Mucosa of gallbladder (tissue), 1 donor: Measurements from ENCODE around the gene VSIG10L. TPM values are rescaled to one million over a fixed set of nuclear protein-coding genes. Genes with fewer than 3 reads are reported as not detected.

Experiments
- DNase-seq: peaks from one replicate; pipeline ENCODE4 v3.0.0-alpha.2; 2020; ENCODE audit warnings: low spot score
- total RNA-seq: library from RNA; stranded (reverse); gene quantifications from one replicate; pipeline ENCODE4 v1.2.1, GENCODE V29; 2021
- donor health status: DM: no; HTN: no; CAD: no.

Gene VSIG10L
- total RNA-seq, 1 donor from 2014 or later: 11.3 TPM

DNA sequence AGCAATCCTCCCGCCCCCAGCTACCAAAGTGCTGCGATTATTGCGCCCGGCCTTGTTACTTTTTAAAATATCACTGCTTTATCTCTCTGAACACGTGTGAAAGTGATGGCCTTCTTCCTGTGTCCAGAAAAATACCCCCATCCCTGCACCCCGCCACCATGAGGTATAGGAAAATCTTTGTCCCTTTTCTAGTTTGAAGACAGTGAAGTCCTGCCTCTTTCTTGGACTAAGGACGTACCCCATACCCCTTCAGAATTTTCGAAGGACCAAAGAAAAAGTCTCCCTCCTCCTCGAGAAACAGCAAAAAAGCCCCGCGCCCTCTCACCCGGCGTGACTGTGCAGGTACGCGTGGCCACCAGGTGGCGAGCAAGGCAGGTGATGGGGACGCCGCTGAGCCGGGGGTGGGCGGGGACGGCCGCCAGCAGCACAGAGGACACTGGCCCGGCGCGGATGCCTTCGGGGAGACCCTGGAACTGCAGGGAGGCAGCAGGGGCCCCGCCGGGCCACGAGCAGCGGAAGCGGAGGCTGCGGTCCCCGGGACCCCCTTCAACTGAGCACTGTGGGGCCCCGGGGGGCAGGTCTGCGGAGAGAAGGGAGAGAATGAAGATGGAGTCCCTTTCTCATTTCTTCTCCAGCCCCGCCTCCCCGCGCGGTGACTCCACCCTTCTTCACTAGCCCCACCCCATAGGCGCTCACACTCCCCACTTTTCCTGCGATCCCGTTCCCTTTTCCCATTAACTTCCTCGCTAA, 3.2 kb downstream of the VSIG10L start:
- peak; percentile 81 for DNase-seq

DNA sequence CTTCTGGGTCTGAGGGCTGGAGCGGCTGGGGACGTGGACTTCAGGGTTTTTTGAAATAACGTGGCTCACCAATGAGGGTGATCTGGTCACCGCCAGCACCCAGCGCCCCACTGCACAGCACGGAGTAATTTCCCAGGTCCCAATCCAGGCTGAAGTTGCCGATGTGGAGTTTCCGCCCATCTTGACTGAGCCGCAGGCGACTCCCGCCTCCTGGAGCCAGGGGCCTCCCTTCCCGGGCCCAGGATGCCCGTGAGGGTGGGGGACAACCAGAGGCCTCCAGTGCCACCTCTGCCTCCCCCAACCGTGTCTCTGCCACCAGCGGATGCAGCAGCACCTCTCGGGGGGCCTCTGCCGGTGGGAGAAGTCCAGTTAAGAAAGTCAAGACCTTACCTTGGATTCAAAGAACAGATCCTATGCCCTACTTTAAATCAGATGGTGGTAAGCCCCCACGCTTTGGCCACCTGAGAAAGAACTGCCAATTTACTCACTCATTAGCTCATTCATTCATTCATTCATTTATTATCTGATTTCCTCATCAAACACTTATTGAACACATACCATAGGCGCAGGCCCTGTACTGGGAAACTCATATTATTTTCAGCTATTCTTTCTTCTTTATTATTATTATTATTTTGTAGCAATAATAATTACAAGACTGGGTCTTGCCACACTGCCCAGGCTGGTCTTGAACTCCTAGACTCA, 3.9 kb downstream of the VSIG10L start:
- no peak for DNase-seq

DNA sequence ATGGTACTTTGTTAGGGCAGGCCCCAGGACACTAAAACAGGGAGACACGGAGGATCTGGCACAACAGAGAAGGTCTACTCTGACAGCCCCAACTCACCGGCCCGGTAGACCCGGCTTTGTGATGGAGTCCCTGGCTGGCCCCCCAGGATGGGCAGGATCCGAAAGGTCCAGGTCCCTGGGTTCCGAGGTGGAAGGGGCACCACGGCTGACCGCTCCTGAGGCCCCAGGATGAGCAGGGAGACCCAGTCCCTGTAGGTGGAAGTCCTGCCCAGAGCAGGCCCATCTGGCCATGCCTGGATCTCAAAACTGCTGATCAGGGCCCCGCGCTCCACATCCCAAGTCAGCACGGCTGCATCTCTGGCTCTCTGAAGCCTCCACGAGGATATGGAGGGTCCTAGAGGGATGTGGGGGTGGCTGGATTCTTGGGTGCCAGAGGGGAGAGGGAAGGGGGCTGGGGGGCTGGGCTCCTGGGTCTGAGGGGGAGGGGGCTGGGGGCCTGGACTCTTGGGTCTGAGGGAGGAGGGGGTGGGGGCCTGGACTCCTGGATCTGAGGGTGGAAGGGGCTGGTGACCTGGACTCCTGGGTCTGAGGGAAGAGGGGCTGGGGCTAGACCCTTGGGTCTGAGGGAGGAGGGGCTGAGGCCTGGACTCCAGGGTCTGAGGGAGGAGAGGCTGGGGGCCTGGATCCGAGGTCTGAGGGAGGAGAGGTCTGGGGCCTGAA, 4.6 kb downstream of the VSIG10L start:
- DNase-seq: no peak

DNA sequence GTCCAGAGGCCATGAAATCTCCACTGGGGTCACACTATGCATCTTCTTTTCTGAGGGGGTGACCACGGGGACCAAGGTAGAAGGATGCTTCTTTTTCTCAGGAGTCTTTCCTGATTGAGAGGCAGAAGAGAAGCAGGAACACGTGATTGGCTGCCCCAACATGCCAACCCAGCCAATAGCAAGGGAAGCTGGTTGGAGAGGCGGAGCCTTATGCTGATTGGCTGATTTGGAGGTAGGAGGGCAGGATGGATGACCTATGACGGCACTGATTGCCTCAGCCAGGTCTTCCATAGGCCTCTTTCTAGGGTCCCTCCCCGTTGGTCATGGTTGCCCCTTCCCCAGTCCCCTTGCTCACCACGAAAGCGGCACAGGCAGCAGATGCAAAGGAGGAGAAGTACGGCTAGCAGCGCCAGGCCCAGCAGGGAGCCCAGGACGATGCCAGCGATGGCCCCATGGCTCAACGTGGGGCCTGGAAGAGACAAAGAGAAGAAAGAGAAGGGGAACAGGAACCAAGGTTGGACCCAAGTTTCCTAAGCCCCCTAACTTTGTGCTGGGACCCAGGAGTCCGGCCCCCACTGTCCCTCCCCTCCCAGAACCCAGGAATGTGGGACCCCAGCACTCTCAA, 8.0 kb downstream of the VSIG10L start:
- no peak for DNase-seq

DNA sequence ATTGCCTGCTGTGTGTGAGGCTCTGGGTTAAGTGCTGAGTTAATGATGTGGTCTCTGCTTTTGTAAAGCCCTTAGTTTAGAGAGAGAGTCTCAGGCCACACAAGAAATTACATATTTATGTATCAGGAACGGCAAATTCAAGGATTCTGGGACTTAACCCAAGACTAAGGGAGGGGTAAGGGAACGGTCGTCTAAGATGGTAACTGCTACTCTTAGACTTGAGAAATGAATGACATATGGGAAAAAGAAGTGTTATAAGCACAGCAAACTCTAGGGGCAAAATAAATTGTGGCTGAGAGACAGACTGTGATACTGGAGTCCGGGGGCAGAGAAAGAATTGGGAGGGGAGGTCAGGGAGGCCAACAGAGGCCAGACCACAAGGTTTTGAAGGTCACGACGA, 10.2 kb downstream of the VSIG10L start:
- no peak for DNase-seq

DNA sequence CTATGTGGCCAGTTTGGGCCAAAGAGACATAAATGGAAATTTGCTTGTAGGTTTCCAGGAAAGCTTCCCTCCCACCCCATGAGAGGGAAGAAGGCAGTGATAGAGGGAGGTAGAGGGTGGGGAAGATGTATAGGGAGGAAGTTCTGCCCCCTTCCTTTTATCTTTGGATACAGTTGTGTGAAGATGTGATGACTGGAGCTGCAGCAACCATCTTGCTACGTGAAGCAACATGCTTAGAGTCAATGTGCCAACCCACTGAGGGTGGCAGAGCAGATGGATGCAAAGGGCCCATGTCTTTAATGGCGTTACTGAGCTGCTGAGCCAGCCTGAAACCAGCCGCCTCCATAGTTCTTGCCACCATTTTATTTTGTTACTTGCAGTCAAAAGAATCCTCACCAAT, 10.7 kb downstream of the VSIG10L start:
- no peak for DNase-seq

DNA sequence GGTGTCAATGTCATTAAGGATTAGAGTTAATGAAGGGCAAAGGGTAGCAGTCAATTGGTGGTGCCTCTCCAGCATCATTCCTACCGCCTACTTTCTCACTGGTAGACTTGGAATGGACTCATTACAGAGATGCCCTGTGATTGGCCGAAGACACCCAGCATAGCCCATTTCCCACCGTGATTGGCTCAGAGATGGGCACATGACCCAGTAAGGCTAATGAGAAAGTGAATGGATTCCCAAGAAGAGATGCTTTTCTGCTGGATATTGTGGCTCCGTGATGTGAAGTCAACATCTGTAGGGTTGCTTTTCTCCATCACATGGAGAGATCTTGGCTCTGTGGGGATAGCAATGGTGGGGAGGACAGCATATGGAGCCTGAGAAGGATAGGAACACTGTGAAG, 11.6 kb downstream of the VSIG10L start:
- DNase-seq: no peak

DNA sequence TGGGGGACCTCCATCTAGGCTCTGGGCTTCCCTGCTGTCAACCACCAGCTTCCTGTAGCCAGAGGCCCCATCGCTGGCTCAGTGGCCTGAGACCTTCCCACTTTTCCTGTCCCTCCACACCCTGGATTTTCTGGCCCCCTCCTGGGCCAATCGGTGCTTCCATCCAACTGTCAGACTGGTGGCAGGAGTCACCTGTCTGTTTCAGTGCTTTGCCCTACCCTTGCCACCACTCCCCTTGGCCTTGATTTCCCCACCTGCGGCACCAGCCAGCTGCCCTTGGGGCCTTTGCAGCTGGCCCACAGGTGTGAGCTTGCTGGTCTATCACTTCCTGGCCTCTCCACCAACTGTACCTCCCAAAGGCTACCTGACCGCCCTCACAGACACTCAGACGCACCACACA, 12.5 kb downstream of the VSIG10L start:
- DNase-seq: no peak

DNA sequence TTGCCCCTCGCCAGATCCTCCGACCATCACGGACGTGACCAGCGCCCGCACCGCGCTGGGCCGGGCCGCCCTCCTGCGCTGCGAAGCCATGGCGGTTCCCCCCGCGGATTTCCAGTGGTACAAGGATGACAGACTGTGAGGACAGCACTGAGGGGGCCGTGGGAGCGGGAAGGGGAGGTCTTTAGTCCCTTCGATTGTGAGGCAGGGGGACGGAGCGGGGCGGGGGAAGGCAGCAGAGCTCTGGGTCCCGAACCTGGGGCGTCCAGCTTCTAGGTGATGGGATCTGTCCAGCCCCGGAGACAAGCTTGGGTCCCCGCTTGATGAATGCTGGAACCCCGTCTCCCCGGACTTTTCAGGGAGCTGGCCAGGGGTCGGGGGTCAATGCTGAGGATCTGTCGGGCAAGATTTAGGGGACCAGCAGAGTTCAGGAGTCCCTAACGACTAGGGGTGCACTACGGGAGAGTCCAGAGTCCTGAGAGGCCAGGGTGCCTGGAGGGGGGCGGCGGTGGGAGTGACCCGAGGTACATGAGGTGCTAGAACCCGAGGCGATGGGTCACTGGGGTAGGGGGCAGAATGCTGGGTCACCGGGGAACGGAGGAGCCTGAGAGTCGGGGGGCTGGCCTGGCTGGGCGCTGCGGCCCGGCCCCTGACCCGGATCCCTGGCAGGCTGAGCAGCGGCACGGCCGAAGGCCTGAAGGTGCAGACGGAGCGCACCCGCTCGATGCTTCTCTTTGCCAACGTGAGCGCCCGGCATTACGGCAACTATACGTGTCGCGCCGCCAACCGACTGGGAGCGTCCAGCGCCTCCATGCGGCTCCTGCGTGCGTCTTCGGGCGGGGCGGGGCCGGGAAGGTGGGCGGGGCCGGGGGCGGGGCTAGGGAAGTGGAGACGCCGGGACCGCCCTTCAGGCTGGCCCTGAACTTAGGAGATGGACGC, 14.6 kb downstream of the VSIG10L start:
- peak; percentile 48 for DNase-seq

DNA sequence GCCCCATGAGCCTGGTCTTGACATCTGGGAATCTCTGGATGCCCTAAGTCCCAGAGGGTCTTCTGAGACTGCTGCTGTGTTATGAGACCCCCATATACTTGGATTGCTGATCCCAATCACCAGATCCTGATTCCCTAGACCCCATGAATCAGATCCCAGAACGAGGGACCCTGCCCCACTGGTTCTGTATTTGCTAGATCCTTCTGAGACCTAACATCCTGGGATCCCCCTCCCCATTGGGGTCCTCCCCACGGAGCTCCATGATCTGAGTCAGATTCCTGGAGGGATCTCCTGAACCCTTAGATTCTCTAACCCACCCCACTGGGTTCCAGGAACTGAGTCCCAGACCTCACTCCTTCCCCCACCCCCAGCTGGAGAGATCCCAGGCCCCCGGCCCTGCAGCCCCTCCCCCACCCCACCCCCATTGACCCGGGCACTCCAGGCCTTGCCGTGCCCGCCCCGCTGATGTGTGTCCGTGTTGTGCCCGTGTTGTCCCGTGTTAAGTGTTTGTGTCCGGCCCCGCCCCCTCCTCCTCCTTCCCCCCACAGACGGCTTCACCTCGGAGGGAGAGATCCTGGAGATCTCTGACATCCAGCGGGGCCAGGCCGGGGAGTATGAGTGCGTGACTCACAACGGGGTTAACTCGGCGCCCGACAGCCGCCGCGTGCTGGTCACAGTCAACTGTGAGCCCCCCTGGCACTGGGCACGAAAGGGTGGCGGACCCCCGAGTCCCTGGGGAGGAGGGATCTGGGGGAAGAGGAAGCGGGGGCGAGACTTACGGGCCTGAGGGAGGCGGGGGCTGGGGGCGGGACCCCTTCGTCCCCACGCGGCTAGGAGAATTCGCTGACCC, 15.5 kb downstream of the VSIG10L start:
- no peak for DNase-seq

DNA sequence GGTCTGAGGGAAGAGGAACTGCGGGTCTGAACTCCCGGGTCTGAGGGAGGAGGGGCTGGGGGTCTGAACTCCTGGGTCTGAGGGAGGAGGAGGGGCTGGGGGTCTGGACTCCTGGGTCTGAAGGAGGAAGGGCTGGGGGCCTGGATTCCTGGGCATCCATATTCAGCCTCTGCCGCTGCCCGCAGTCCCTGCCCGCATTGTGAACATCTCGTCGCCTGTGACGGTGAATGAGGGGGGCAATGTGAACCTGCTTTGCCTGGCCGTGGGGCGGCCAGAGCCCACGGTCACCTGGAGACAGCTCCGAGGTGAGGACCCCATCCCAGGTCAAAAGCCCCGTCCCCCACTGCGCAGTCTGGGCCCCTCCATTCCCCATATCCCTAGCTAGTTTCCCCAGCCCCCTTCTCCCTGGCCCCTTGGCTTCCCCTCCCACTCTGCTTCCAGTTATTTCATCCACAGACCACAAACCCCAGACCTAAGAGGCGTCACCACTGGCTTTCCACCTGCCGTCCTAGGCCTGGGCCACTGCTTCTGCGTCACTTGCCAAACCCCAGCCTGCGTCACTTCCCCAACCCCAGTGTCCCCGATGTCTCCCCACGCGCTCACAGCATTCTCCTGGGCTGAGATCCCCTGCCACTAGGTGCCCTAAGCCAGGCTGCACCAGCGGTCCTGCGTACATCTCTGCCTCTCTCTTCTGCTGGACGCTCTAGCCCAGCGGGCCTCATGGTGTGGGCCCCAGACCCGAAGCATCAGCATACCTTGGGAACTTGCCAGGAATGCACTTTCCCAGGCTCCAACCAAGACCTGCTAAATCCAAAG, 16.6 kb downstream of the VSIG10L start:
- DNase-seq: no peak

DNA sequence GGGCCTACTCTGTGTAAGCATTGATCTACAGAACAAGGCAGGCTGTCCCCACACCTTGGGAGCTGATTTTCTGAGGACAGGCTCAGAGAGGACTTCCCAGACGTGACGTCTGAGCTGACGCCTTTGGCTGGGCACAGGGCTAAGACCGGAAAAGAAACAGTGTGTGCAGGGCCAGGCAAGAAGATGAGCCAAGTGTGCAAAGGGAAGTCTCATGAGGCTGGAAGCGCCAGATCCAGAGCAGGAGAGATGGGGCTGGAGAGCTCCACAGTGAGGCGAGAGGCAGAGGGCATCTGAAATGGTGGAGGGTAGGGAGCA, 17.8 kb downstream of the VSIG10L start:
- DNase-seq: no peak

DNA sequence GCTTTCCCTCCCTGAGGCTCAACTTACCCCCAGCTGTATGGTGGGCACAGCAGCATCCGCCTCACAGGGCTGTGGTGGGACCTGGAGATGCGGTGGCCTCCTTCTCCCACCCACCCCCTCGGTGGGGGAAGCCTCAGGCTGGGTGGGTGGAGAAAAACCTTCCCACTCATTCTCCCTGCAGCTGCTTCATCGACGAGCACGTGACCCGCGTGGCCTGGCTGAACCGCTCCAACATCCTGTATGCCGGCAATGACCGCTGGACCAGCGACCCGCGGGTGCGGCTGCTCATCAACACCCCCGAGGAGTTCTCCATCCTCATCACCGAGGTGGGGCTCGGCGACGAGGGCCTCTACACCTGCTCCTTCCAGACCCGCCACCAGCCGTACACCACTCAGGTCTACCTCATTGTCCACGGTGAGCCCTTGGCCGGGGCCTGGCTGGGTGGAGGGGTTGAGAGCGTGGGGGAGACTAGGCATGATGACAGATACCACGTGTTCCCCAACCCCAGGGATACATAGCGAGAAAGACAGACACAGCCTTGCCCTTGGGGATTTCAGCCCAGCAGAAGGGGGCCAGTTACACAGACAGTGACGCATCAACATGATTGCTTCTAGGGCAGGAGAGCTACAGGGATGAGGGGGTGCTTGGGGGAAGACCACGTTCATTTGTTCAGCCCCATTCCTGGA, 18.3 kb downstream of the VSIG10L start:
- DNase-seq: no peak

DNA sequence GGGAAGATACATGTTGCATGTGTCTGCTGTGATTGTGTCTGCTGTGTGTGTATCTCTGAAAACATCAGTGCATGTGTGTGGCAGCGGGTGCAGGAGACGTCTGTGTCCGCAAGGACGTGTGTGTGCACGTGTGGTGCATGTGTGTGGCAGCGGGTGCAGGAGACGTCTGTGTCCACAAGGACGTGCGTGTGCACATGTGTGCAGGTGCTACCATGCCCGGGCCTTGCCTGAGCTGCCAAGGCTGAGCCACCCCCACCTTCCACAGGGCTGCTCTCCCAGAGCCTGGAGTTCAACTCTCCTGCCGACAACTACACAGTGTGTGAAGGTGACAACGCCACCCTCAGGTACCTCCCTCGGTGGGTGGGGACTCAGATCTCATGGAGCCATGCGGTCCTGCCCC, 20.1 kb downstream of the VSIG10L start:
- DNase-seq: no peak

DNA sequence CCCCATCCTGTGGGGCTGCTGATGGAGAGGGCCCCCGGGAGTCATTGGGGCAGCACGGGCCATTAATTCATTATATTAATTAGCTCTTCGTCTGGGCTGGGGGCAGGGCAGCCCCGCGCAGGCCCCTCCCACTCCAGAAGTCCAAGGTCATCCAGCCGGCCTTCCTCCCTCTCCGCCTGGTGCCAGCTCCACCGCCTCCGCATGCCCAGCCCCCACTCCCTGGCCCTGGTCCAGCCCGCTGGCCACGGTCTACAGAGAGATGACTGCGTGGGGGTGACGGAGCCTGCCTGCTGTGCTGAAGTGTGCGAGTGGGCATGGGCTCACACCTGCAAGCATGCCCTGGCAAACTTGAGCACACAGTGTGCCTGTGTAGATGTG, 21.7 kb downstream of the VSIG10L start:
- no peak for DNase-seq

DNA sequence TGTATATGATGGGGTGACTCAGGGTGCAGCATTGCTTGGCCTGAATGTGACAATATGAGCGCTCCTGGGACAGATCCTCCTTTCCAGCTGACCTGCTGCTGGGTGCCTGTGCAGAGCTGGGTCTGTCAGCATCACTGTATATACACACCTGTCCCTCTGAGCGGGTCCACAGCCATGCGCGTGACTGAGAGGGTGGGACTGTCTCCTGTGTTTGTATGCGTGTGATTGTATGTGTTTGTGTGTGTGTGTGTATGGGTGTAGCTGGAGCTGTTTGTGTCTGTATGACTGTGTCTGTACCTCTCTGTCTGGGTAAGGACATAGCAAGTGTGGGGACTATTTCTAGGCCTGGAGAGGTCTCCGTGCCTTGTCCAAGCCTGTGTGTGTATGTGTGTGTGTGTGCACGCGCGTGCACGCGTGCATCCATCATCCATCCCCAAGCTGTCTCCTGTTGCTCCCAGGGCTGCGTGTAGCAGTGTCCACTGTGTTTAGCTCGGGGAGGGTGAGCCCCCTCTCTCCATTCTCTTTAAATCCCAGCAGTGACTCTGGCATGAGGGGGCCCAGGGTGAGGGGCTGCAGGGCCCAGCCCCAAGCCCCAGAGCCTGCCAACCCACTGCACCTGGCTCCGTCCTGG, 22.2 kb downstream of the VSIG10L start:
- DNase-seq: no peak

DNA sequence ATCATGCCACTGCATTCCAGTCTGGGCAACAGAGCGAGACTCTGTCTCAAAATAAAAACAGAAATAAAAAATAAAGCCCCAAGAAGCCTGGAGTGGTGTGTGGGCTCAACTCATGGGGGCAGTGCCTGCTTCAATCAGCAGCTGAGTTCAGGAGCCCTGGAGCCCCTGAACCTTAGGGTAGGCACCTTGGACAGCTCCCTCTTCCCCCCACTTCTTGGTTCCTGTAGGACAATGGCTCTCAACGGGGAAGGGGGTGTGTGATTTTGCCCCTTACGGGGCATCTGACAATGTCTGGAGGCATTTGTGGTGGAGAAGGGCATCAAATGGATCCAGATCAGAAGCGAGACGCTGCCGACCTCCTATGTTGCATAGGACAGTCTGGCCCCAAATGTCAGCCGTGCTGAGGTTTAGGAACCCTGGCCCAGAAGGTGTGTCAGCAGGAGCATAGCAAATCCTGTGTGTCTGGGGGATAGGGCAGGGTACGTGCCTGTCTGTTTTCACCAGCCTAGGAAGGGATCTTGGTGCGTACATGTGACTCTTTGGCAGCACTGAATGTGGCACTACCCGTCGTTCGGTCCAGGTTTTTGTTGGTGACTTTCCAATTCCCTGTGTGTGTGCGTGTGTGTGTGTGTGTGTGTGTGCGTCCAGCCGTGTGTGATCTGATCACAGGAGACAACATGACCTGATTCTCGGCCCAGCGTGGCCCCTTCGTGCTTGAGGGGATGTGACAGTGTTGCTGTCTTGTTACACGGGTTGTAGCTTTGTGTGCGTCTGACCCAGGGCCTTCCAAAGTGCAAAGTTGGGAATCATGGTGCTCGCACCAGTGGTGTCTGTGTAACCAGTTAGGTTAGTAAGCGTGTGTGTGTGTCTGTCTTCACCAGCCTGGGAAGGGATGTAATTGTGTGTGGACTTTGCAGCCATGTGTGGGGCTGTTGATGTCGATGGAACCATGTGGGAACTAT, 23.0 kb downstream of the VSIG10L start:
- no peak for DNase-seq
